ENCODE results near the gene DCN. TPM values are rescaled to one million over a fixed set of nuclear protein-coding genes. Genes with fewer than 3 reads are reported as not detected.

DCN gene
- total RNA-seq, 1 donor from 2014 or later: 0.57 TPM

DNA sequence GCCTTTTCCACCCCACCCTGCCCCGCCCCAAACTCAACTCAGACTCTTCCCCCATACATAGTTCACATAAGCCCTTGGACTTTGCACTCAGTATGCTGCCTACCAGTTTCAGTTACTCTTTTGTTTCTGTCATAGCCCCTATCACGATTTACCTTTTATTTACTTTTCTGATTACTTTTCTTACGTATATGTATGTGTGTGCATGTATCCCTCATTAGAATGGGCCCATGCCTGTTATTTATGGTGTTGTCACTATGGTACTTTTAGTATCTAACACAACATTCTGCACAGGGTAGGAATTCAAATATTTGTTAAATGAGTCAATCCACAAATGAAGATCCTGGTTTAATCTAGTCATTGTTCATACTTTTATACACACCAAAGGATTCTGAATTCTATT lies 54.9 kb downstream of the DCN start:
- no peaks in the 10 kb centered on the region for H3K9me3 Mint-ChIP-seq (ENCODE audit: unreplicated experiment)
- Histone ChIP-seq H3K27me3 (ENCODE audit: insufficient read depth, low read length) (no peaks in the 10 kb centered on the region), H4K20me1 (ENCODE audit: insufficient read depth, low read length) (no peaks in the 10 kb centered on the region), H2AFZ (ENCODE audit: low read depth, low read length) (no peak overlapping the region), H3K4me3 (ENCODE audit: insufficient read depth, low read depth, low read length) (no peak overlapping the region), H3K79me2 (ENCODE audit: insufficient read depth, low read length) (no peaks in the 10 kb centered on the region), H3K4me2 (ENCODE audit: low read length) (no peak overlapping the region), H3K36me3 (ENCODE audit: insufficient read depth, low read length) (no peaks in the 10 kb centered on the region), H3K27ac (ENCODE audit: low read depth, low read length) (no peak overlapping the region), H3K9me3 (ENCODE audit: insufficient read depth, low read depth, low read length) (no peaks in the 10 kb centered on the region), H3K4me1 (ENCODE audit: insufficient read depth, low read length) (no peaks in the 10 kb centered on the region), H3K9ac (ENCODE audit: low read length) (no peak overlapping the region)
- no peaks in the 10 kb centered on the region for H3K27me3 Mint-ChIP-seq (ENCODE audit: low read depth, unreplicated experiment)
- FAIRE-seq: peak; percentile 64
- H3K36me3 Mint-ChIP-seq (ENCODE audit: low read depth, unreplicated experiment): no peaks in the 10 kb centered on the region
- TF ChIP-seq CTCF (IDR thresholded peaks at IDR 0.05; ENCODE audit: insufficient read depth, low read depth, low read length): no peak
- no peak for TF ChIP-seq EZH2 (IDR thresholded peaks at IDR 0.05; ENCODE audit: insufficient read depth, low read length)
- H3K4me1 Mint-ChIP-seq (ENCODE audit: low read depth, unreplicated experiment): peaks cover 9% of the 10 kb centered on the region
- H3K27ac Mint-ChIP-seq (ENCODE audit: unreplicated experiment): peak overlapping the region; percentile 3
- peak; percentile 55 for DNase-seq (ENCODE audit: low read depth)
- no peak overlapping the region for H3K4me3 Mint-ChIP-seq (ENCODE audit: unreplicated experiment)

- Mint-ChIP-seq H3K9me3 (ENCODE audit: unreplicated experiment) (no peaks in the 10 kb centered on the region), H3K27ac (ENCODE audit: unreplicated experiment) (no peak overlapping the region), H3K36me3 (ENCODE audit: low read depth, unreplicated experiment) (no peaks in the 10 kb centered on the region), H3K27me3 (ENCODE audit: low read depth, unreplicated experiment) (no peaks in the 10 kb centered on the region), H3K4me3 (ENCODE audit: unreplicated experiment) (no peak overlapping the region), H3K4me1 (ENCODE audit: low read depth, unreplicated experiment) (peaks cover 9% of the 10 kb centered on the region)
- Histone ChIP-seq H3K79me2 (ENCODE audit: insufficient read depth, low read length) (no peaks in the 10 kb centered on the region), H3K4me1 (ENCODE audit: insufficient read depth, low read length) (no peaks in the 10 kb centered on the region), H3K4me3 (ENCODE audit: insufficient read depth, low read depth, low read length) (no peak overlapping the region), H3K27ac (ENCODE audit: low read depth, low read length) (no peak overlapping the region), H4K20me1 (ENCODE audit: insufficient read depth, low read length) (no peaks in the 10 kb centered on the region), H2AFZ (ENCODE audit: low read depth, low read length) (no peak overlapping the region), H3K27me3 (ENCODE audit: insufficient read depth, low read length) (no peaks in the 10 kb centered on the region), H3K4me2 (ENCODE audit: low read length) (no peak overlapping the region), H3K36me3 (ENCODE audit: insufficient read depth, low read length) (no peaks in the 10 kb centered on the region), H3K9me3 (ENCODE audit: insufficient read depth, low read depth, low read length) (no peaks in the 10 kb centered on the region), H3K9ac (ENCODE audit: low read length) (no peak overlapping the region)
- TF ChIP-seq EZH2 (IDR thresholded peaks at IDR 0.05; ENCODE audit: insufficient read depth, low read length) (no peak), CTCF (IDR thresholded peaks at IDR 0.05; ENCODE audit: insufficient read depth, low read depth, low read length) (no peak)
- FAIRE-seq (no peak), DNase-seq (ENCODE audit: low read depth) (no peak)
These were observed 55.3 kb downstream of the DCN start for GRCh38 chr12:91127306-91127705.

DNA sequence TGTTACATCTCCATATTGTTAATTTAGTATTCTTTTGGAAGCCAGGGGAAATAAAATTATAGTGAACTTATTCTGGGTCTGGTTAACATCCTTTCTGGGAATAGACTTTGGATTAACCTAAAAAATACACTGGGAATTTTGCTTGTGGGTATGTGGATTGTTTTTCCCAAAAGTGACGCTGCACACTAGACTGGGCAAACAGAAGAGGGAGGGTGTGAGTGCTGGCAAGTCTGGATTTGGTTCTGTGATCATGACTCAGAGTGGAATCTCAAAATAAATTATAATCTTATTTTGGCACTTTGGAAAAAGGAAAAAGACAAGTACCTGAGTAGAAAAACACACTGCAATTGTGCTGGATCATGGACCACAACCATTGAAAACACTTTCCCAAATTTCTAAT lies 56.1 kb downstream of the DCN start:
- DNase-seq (ENCODE audit: low read depth) (no peak), FAIRE-seq (no peak)
- H2AFZ ChIP-seq (ENCODE audit: low read depth, low read length): no peak overlapping the region
- H3K36me3 Mint-ChIP-seq (ENCODE audit: low read depth, unreplicated experiment): no peaks in the 10 kb centered on the region
- H3K27me3 Mint-ChIP-seq (ENCODE audit: low read depth, unreplicated experiment): no peaks in the 10 kb centered on the region
- TF ChIP-seq EZH2 (IDR thresholded peaks at IDR 0.05; ENCODE audit: insufficient read depth, low read length) (no peak), CTCF (IDR thresholded peaks at IDR 0.05; ENCODE audit: insufficient read depth, low read depth, low read length) (no peak)
- no peaks in the 10 kb centered on the region for H3K9me3 ChIP-seq (ENCODE audit: insufficient read depth, low read depth, low read length)
- no peak overlapping the region for H3K4me3 ChIP-seq (ENCODE audit: insufficient read depth, low read depth, low read length)
- H3K79me2 ChIP-seq (ENCODE audit: insufficient read depth, low read length): no peaks in the 10 kb centered on the region
- H3K27ac ChIP-seq (ENCODE audit: low read depth, low read length): no peak overlapping the region
- no peak overlapping the region for H3K9ac ChIP-seq (ENCODE audit: low read length)
- no peak overlapping the region for H3K4me3 Mint-ChIP-seq (ENCODE audit: unreplicated experiment)
- no peaks in the 10 kb centered on the region for H3K9me3 Mint-ChIP-seq (ENCODE audit: unreplicated experiment)
- no peaks in the 10 kb centered on the region for H3K27me3 ChIP-seq (ENCODE audit: insufficient read depth, low read length)
- peaks cover 9% of the 10 kb centered on the region for H3K4me1 Mint-ChIP-seq (ENCODE audit: low read depth, unreplicated experiment)
- H3K4me2 ChIP-seq (ENCODE audit: low read length): no peak overlapping the region
- H4K20me1 ChIP-seq (ENCODE audit: insufficient read depth, low read length): no peaks in the 10 kb centered on the region
- no peak overlapping the region for H3K27ac Mint-ChIP-seq (ENCODE audit: unreplicated experiment)
- H3K36me3 ChIP-seq (ENCODE audit: insufficient read depth, low read length): no peaks in the 10 kb centered on the region
- H3K4me1 ChIP-seq (ENCODE audit: insufficient read depth, low read length): no peaks in the 10 kb centered on the region

Data from astrocyte (in vitro differentiated cells and primary cell).